Ectodermal cell (in vitro differentiated cells): ENCODE data around the gene CEP97.
"Not testable (repeated sequence)": the region's sequence is repeated elsewhere in the genome, so short reads cannot be mapped to it uniquely, and the experiment has no call there.

Source experiments
- H3K27ac ChIP-seq: 2 replicates; pipeline ENCODE4 v1.7.0; 2013; ENCODE audit warnings: mild to moderate bottlenecking, low read depth, low read length; ENCODE audit not compliant: insufficient read depth, poor library complexity, severe bottlenecking
- H3K27me3 ChIP-seq: 2 replicates; pipeline ENCODE4 v1.7.0; 2013; ENCODE audit warnings: mild to moderate bottlenecking, low read length; ENCODE audit not compliant: insufficient read depth, control insufficient read depth, poor library complexity, severe bottlenecking
- H3K36me3 ChIP-seq: one replicate; pipeline ENCODE4 v1.7.0; 2013; ENCODE audit warnings: low read length; ENCODE audit not compliant: control insufficient read depth, insufficient read depth
- H3K4me1 ChIP-seq: one replicate; pipeline ENCODE4 v1.7.0; 2013; ENCODE audit warnings: low read length; ENCODE audit not compliant: control insufficient read depth, insufficient read depth
- H3K4me3 ChIP-seq: 2 replicates; pipeline ENCODE4 v1.7.0; 2013; ENCODE audit warnings: low read depth, low read length, control low read depth; ENCODE audit not compliant: insufficient read depth
- H3K9me3 ChIP-seq: 2 replicates; pipeline ENCODE4 v1.7.0; 2013; ENCODE audit warnings: mild to moderate bottlenecking, low read length, moderate library complexity; ENCODE audit not compliant: control insufficient read depth
- WGBS, 2 experiments: methylation state at CpG; one replicate each; pipeline ENCODE4 v1.1.7; 2013; ENCODE audit warnings: missing lambda C conversion rate in 2 of 2; 5-methylcytosine and 5-hydroxymethylcytosine counted together

Gene CEP97

GRCh38 chr3:101687142-101687931, 37.1 kb upstream of the CEP97 start:
- no peak overlapping the region for H3K27ac ChIP-seq
- H3K4me3 ChIP-seq = peak overlapping the region; percentile 93
- H3K27me3 ChIP-seq = no peaks in the 10 kb centered on the region
- 84 to 86% methylated on average over 25 of the region's 25 CpGs for WGBS, 2 experiments
- H3K4me1 ChIP-seq = peaks cover 11% of the 10 kb centered on the region
- no peaks in the 10 kb centered on the region for H3K9me3 ChIP-seq
- H3K36me3 ChIP-seq = peaks cover 13% of the 10 kb centered on the region

GRCh38 chr3:101689286-101689685, 35.1 kb upstream of the CEP97 start:
- Histone ChIP-seq H3K27me3 (no peaks in the 10 kb centered on the region), H3K36me3 (no peaks in the 10 kb centered on the region), H3K27ac (no peak overlapping the region), H3K4me3 (no peak overlapping the region), H3K4me1 (peaks cover 7% of the 10 kb centered on the region), H3K9me3 (no peaks in the 10 kb centered on the region)
- 85 to 95% methylated on average over 2 of the region's 2 CpGs for WGBS, 2 experiments

- no peaks in the 10 kb centered on the region for H3K27me3 ChIP-seq
- H3K9me3 ChIP-seq = no peaks in the 10 kb centered on the region
- no peak overlapping the region for H3K4me3 ChIP-seq
- peaks cover 3% of the 10 kb centered on the region for H3K4me1 ChIP-seq
- H3K27ac ChIP-seq = no peak overlapping the region
- no peaks in the 10 kb centered on the region for H3K36me3 ChIP-seq
Observed at GRCh38 chr3:101690972-101691371, 33.4 kb upstream of the CEP97 start.

- H3K36me3 ChIP-seq, H3K4me1 ChIP-seq, H3K4me3 ChIP-seq, H3K27me3 ChIP-seq, H3K27ac ChIP-seq, H3K9me3 ChIP-seq: not testable (repeated sequence)
- WGBS, 2 experiments = 55 to 69% methylated on average over 9 to 10 of the region's 15 CpGs
Observed at GRCh38 chr3:101691685-101692671, 32.4 kb upstream of the CEP97 start.

- H3K4me1 ChIP-seq, H3K9me3 ChIP-seq, H3K27me3 ChIP-seq, H3K27ac ChIP-seq, H3K4me3 ChIP-seq, H3K36me3 ChIP-seq: not testable (repeated sequence)
- 74 to 87% methylated on average over 9 to 10 of the region's 13 CpGs for WGBS, 2 experiments
Observed at GRCh38 chr3:101693540-101693939, 30.9 kb upstream of the CEP97 start.

- 84 to 86% methylated on average over 4 of the region's 4 CpGs for WGBS, 2 experiments
- H3K27me3 ChIP-seq, H3K4me3 ChIP-seq, H3K36me3 ChIP-seq, H3K4me1 ChIP-seq, H3K9me3 ChIP-seq, H3K27ac ChIP-seq: not testable (repeated sequence)
Observed at GRCh38 chr3:101694836-101695235, 29.6 kb upstream of the CEP97 start.

GRCh38 chr3:101695779-101696372, 28.5 kb upstream of the CEP97 start:
- Histone ChIP-seq H3K27ac (no peak overlapping the region), H3K36me3 (no peaks in the 10 kb centered on the region), H3K9me3 (no peaks in the 10 kb centered on the region), H3K4me1 (no peaks in the 10 kb centered on the region), H3K4me3 (no peak overlapping the region), H3K27me3 (no peaks in the 10 kb centered on the region)
- WGBS, 2 experiments = 8 to 44% methylated on average over 5 to 10 of the region's 10 CpGs

- H3K4me3 ChIP-seq = no peak overlapping the region
- no peak overlapping the region for H3K27ac ChIP-seq
- no peaks in the 10 kb centered on the region for H3K4me1 ChIP-seq
- no peaks in the 10 kb centered on the region for H3K36me3 ChIP-seq
- no peaks in the 10 kb centered on the region for H3K27me3 ChIP-seq
- H3K9me3 ChIP-seq = no peaks in the 10 kb centered on the region
- WGBS, 2 experiments = 83 to 90% methylated on average over 7 of the region's 7 CpGs
Observed at GRCh38 chr3:101701696-101702634, 22.4 kb upstream of the CEP97 start.

GRCh38 chr3:101702726-101703125, 21.7 kb upstream of the CEP97 start:
- no peak overlapping the region for H3K4me3 ChIP-seq
- H3K4me1 ChIP-seq = no peaks in the 10 kb centered on the region
- H3K27ac ChIP-seq = no peak overlapping the region
- H3K9me3 ChIP-seq = no peaks in the 10 kb centered on the region
- no peaks in the 10 kb centered on the region for H3K36me3 ChIP-seq
- H3K27me3 ChIP-seq = no peaks in the 10 kb centered on the region
- WGBS, 2 experiments = 91 to 94% methylated on average over 1 of the region's 1 CpG
